NCI-H526 treated with DMSO at 0.1 percent for 48 hours (cell line): ENCODE data around the gene DOHH.
"Not testable (repeated sequence)": the region's sequence is repeated elsewhere in the genome, so short reads cannot be mapped to it uniquely, and the experiment has no call there.

ENCODE experiments used
- DNase-seq: peaks from one replicate; lab custom pipeline; 2025; lab: John Stamatoyannopoulos, UW

The DOHH gene

GRCh38 chr19:3458229-3459088, 42.0 kb downstream of the DOHH start:
- no peak for DNase-seq

GRCh38 chr19:3457528-3458228, 42.8 kb downstream of the DOHH start:
- DNase-seq = no peak

- DNase-seq = no peak
Observed at GRCh38 chr19:3456925-3457527, 43.4 kb downstream of the DOHH start.

GRCh38 chr19:3455960-3456601, 44.4 kb downstream of the DOHH start:
- DNase-seq = no peak

- no peak for DNase-seq
Observed at GRCh38 chr19:3455393-3455955, 45.0 kb downstream of the DOHH start.

GRCh38 chr19:3454656-3455392, 45.6 kb downstream of the DOHH start:
- no peak for DNase-seq

GRCh38 chr19:3453840-3454239, 46.6 kb downstream of the DOHH start:
- DNase-seq = no peak

- DNase-seq = not testable (repeated sequence)
Observed at GRCh38 chr19:3452942-3453214, 47.6 kb downstream of the DOHH start.

- DNase-seq = no peak
Observed at GRCh38 chr19:3452171-3452941, 48.1 kb downstream of the DOHH start.

- no peak for DNase-seq
Observed at GRCh38 chr19:3451451-3451866, 49.0 kb downstream of the DOHH start.

GRCh38 chr19:3450796-3451411, 49.6 kb downstream of the DOHH start:
- no peak for DNase-seq

- DNase-seq = no peak
Observed at GRCh38 chr19:3448616-3449334, 51.7 kb downstream of the DOHH start.

- not testable (repeated sequence) for DNase-seq
Observed at GRCh38 chr19:3446657-3447056, 53.8 kb downstream of the DOHH start.

- DNase-seq = no peak
Observed at GRCh38 chr19:3444695-3445234, 55.7 kb downstream of the DOHH start.

- DNase-seq = no peak
Observed at GRCh38 chr19:3443840-3444694, 56.4 kb downstream of the DOHH start.

GRCh38 chr19:3442487-3443071, 57.9 kb downstream of the DOHH start:
- DNase-seq = no peak

GRCh38 chr19:3441986-3442329, 58.5 kb downstream of the DOHH start:
- no peak for DNase-seq
